Nucleus accumbens (tissue), 56 donors: ENCODE data around the gene SLC12A7.
"Not testable (repeated sequence)": the region's sequence is repeated elsewhere in the genome, so short reads cannot be mapped to it uniquely, and the experiment has no call there.

Experiments used
- DNase-seq, 56 donors: peaks; one replicate each; lab custom pipeline; 2025; lab: John Stamatoyannopoulos, UW

SLC12A7 gene

GRCh38 chr5:1002836-1003235, 109.0 kb downstream of the SLC12A7 start:
- DNase-seq = no peak

GRCh38 chr5:1002271-1002546, 109.7 kb downstream of the SLC12A7 start:
- DNase-seq = no peak

- no peak for DNase-seq
Observed at GRCh38 chr5:1001406-1002270, 110.2 kb downstream of the SLC12A7 start.

GRCh38 chr5:1000831-1001230, 111.0 kb downstream of the SLC12A7 start:
- DNase-seq = not testable (repeated sequence)
